ENCODE measurements around the gene ANXA11. TPM values are rescaled to one million over a fixed set of nuclear protein-coding genes. Genes with fewer than 3 reads are reported as not detected.

Gene ANXA11
- total RNA-seq, 2 donors from 2014 or later = 104 to 134 TPM

DNA sequence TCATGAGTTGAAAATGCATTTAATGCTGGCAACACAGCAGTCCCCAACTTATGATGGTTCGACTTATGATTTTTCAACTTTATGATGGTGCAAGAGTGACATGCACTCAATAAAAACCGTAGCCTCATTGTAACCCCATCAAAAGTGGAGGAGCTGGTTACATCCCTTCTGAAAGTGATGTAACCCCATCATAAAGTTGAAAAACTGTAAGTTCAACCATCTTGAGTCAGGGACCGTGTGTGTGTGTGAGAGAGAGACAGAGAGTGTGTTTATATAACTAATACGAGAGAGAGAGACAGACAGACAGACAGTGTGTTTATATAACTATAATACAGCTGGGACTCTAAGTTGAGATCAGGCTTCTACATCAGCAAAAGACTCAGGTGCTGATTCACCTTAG is 21.0 kb downstream of the ANXA11 start:
- DNase-seq = no peak
- H3K9me3 Mint-ChIP-seq = no peaks in the 10 kb centered on the region
- H3K27me3 ChIP-seq (ENCODE audit: control insufficient read depth, insufficient read depth, low read length, poor library complexity, severe bottlenecking) = no peaks in the 10 kb centered on the region

GRCh38 chr10:80183436-80183835 is 21.9 kb downstream of the ANXA11 start:
- WGBS, 2 experiments (ENCODE audit: insufficient coverage in 1 of 2, insufficient read length in 1 of 2) = 92 to 100% methylated on average over 2 to 4 of the region's 4 CpGs

More for the DNA sequence above, 21.0 kb downstream of the ANXA11 start:
- Histone ChIP-seq H3K9ac (ENCODE audit: extremely low read depth, low read length, poor library complexity, severe bottlenecking) (no peak overlapping the region), H3K4me1 (ENCODE audit: control insufficient read depth, insufficient read depth, low read length) (no peaks in the 10 kb centered on the region), H3K27ac (ENCODE audit: low read depth, low read length) (no peak overlapping the region), H3K9me3 (ENCODE audit: control insufficient read depth, low read length) (no peaks in the 10 kb centered on the region), H3K36me3 (ENCODE audit: control insufficient read depth, insufficient read depth, low read length) (peaks cover 10% of the 10 kb centered on the region), H3K4me3 (ENCODE audit: low read length) (no peak overlapping the region)
- no peak for TF ChIP-seq CTCF (conservative IDR thresholded peaks at IDR 0.05)
- Mint-ChIP-seq H3K4me1 (no peaks in the 10 kb centered on the region), H3K4me3 (no peak overlapping the region), H3K36me3 (ENCODE audit: low read depth) (no peaks in the 10 kb centered on the region), H3K27ac (no peak overlapping the region), H3K27me3 (ENCODE audit: insufficient read depth) (no peaks in the 10 kb centered on the region)
- 90 to 92% methylated on average over 2 to 4 of the region's 4 CpGs for WGBS, 2 experiments (ENCODE audit: insufficient coverage in 1 of 2, insufficient read length in 1 of 2)

GRCh38 chr10:80182986-80183385 is 22.4 kb downstream of the ANXA11 start:
- no peaks in the 10 kb centered on the region for H3K27me3 Mint-ChIP-seq (ENCODE audit: insufficient read depth)
- H3K27ac Mint-ChIP-seq = no peak overlapping the region
- Histone ChIP-seq H3K9me3 (ENCODE audit: control insufficient read depth, low read length) (no peaks in the 10 kb centered on the region), H3K36me3 (ENCODE audit: control insufficient read depth, insufficient read depth, low read length) (peaks cover 10% of the 10 kb centered on the region), H3K4me1 (ENCODE audit: control insufficient read depth, insufficient read depth, low read length) (no peaks in the 10 kb centered on the region), H3K27ac (ENCODE audit: low read depth, low read length) (no peak overlapping the region), H3K4me3 (ENCODE audit: low read length) (no peak overlapping the region), H3K9ac (ENCODE audit: extremely low read depth, low read length, poor library complexity, severe bottlenecking) (no peak overlapping the region), H3K27me3 (ENCODE audit: control insufficient read depth, insufficient read depth, low read length, poor library complexity, severe bottlenecking) (no peaks in the 10 kb centered on the region)
- H3K9me3 Mint-ChIP-seq = no peaks in the 10 kb centered on the region
- peaks cover 5% of the 10 kb centered on the region for H3K4me1 Mint-ChIP-seq
- 94 to 97% methylated on average over 5 to 6 of the region's 6 CpGs for WGBS, 2 experiments (ENCODE audit: insufficient coverage in 1 of 2, insufficient read length in 1 of 2)
- no peaks in the 10 kb centered on the region for H3K36me3 Mint-ChIP-seq (ENCODE audit: low read depth)
- DNase-seq = no peak
- TF ChIP-seq CTCF (conservative IDR thresholded peaks at IDR 0.05) = no peak
- no peak overlapping the region for H3K4me3 Mint-ChIP-seq

More at GRCh38 chr10:80183436-80183835, 21.9 kb downstream of the ANXA11 start:
- Histone ChIP-seq H3K9me3 (ENCODE audit: control insufficient read depth, low read length) (no peaks in the 10 kb centered on the region), H3K27ac (ENCODE audit: low read depth, low read length) (no peak overlapping the region), H3K4me3 (ENCODE audit: low read length) (no peak overlapping the region), H3K36me3 (ENCODE audit: control insufficient read depth, insufficient read depth, low read length) (peaks cover 10% of the 10 kb centered on the region), H3K4me1 (ENCODE audit: control insufficient read depth, insufficient read depth, low read length) (no peaks in the 10 kb centered on the region), H3K27me3 (ENCODE audit: control insufficient read depth, insufficient read depth, low read length, poor library complexity, severe bottlenecking) (no peaks in the 10 kb centered on the region), H3K9ac (ENCODE audit: extremely low read depth, low read length, poor library complexity, severe bottlenecking) (no peak overlapping the region)
- Mint-ChIP-seq H3K27ac (no peak overlapping the region), H3K27me3 (ENCODE audit: insufficient read depth) (no peaks in the 10 kb centered on the region), H3K4me3 (no peak overlapping the region), H3K9me3 (no peaks in the 10 kb centered on the region), H3K36me3 (ENCODE audit: low read depth) (no peaks in the 10 kb centered on the region), H3K4me1 (peaks cover under 1% of the 10 kb centered on the region)
- DNase-seq = no peak
- no peak for TF ChIP-seq CTCF (conservative IDR thresholded peaks at IDR 0.05)

All from endodermal cell (in vitro differentiated cells).